H9 (cell line): ENCODE measurements around the gene CCDC198. TPM values are rescaled to one million over a fixed set of nuclear protein-coding genes. Genes with fewer than 3 reads are reported as not detected.

Experiments
- DNase-seq: peaks from one replicate; pipeline ENCODE4 v3.0.0-alpha.2; 2017
- H2AFZ ChIP-seq: one replicate; pipeline ENCODE4 v1.6.1; 2013; ENCODE audit warnings: mild to moderate bottlenecking, low read length, control low read depth, moderate library complexity
- H2AK5ac ChIP-seq: 2 replicates; pipeline ENCODE4 v1.6.1; 2013; ENCODE audit warnings: low read length, control low read depth, mixed read lengths; ENCODE audit not compliant: insufficient read length
- H2BK120ac ChIP-seq: one replicate; pipeline ENCODE4 v1.6.1; 2013; ENCODE audit warnings: low read depth, mild to moderate bottlenecking, low read length, control low read depth, inconsistent platforms; ENCODE audit not compliant: poor library complexity, severe bottlenecking
- H2BK12ac ChIP-seq: 2 replicates; pipeline ENCODE4 v1.6.1; 2013; ENCODE audit warnings: low read length, control low read depth, mixed read lengths, low read depth; ENCODE audit not compliant: insufficient read length
- H2BK15ac ChIP-seq: 2 replicates; pipeline ENCODE4 v1.6.1; 2013; ENCODE audit warnings: low read depth, low read length, control low read depth
- H2BK20ac ChIP-seq: one replicate; pipeline ENCODE4 v1.6.1; 2013; ENCODE audit warnings: low read depth, mild to moderate bottlenecking, low read length, control low read depth, inconsistent platforms; ENCODE audit not compliant: poor library complexity, severe bottlenecking
- H2BK5ac ChIP-seq: 2 replicates; pipeline ENCODE4 v1.6.1; 2013; ENCODE audit warnings: low read length, control low read depth, mixed read lengths; ENCODE audit not compliant: insufficient read length
- H3K14ac ChIP-seq: 2 replicates; pipeline ENCODE4 v1.6.1; 2013; ENCODE audit warnings: low read length, control low read depth; ENCODE audit not compliant: insufficient read depth
- H3K18ac ChIP-seq: 2 replicates; pipeline ENCODE4 v1.6.1; 2013; ENCODE audit warnings: low read depth, mild to moderate bottlenecking, mixed read lengths, low read length, control low read depth; ENCODE audit not compliant: insufficient read length
- H3K23ac ChIP-seq: 2 replicates; pipeline ENCODE4 v1.6.1; 2013; ENCODE audit warnings: low read length, control low read depth, mixed read lengths, low read depth; ENCODE audit not compliant: insufficient read length
- H3K23me2 ChIP-seq: 2 replicates; pipeline ENCODE4 v1.6.1; 2013; ENCODE audit warnings: low read depth, mild to moderate bottlenecking, mixed read lengths, low read length, control low read depth; ENCODE audit not compliant: insufficient read length, poor library complexity, severe bottlenecking
- H3K27ac ChIP-seq: 2 replicates; pipeline ENCODE4 v1.5.1; 2013; ENCODE audit warnings: low read length, control low read depth, mixed read lengths, low read depth; ENCODE audit not compliant: insufficient read length
- H3K27me3 ChIP-seq: 2 replicates; pipeline ENCODE4 v1.6.1; 2013; ENCODE audit warnings: low read length, control low read depth, inconsistent platforms; ENCODE audit not compliant: insufficient read depth
- H3K4ac ChIP-seq: 2 replicates; pipeline ENCODE4 v1.6.1; 2013; ENCODE audit warnings: low read depth, mild to moderate bottlenecking, control low read depth, inconsistent platforms, low read length, moderate library complexity
- H3K4me1 ChIP-seq: 2 replicates; pipeline ENCODE4 v1.6.1; 2013; ENCODE audit warnings: low read length, control low read depth, inconsistent platforms; ENCODE audit not compliant: insufficient read depth
- H3K4me2 ChIP-seq: 2 replicates; pipeline ENCODE4 v1.6.1; 2013; ENCODE audit warnings: low read length, control low read depth, mixed read lengths; ENCODE audit not compliant: insufficient read length, insufficient read depth
- H3K56ac ChIP-seq: 2 replicates; pipeline ENCODE4 v1.6.1; 2013; ENCODE audit warnings: low read depth, mild to moderate bottlenecking, mixed read lengths, low read length, control low read depth; ENCODE audit not compliant: insufficient read length
- H3K79me1 ChIP-seq: 2 replicates; pipeline ENCODE4 v1.6.1; 2013; ENCODE audit warnings: low read depth, mild to moderate bottlenecking, moderate library complexity, low read length, control low read depth, inconsistent platforms; ENCODE audit not compliant: insufficient read depth, poor library complexity, severe bottlenecking
- H3K79me2 ChIP-seq: 2 replicates; pipeline ENCODE4 v1.6.1; 2013; ENCODE audit warnings: low read length, control low read depth, inconsistent platforms; ENCODE audit not compliant: insufficient read depth
- H3K9ac ChIP-seq: 2 replicates; pipeline ENCODE4 v1.6.1; 2013; ENCODE audit warnings: low read length, control low read depth, mixed read lengths; ENCODE audit not compliant: insufficient read length; ENCODE audit errors: extremely low read depth
- H3K9me3 ChIP-seq: one replicate; pipeline ENCODE4 v1.6.1; 2013; ENCODE audit warnings: low read depth, low read length, inconsistent platforms; ENCODE audit not compliant: control insufficient read depth
- H3T11ph ChIP-seq: one replicate; pipeline ENCODE4 v1.6.1; 2013; ENCODE audit warnings: mild to moderate bottlenecking, low read length, control low read depth, inconsistent platforms
- H4K20me1 ChIP-seq: one replicate; pipeline ENCODE4 v1.6.1; 2013; ENCODE audit not compliant: control insufficient read depth, insufficient read length, insufficient read depth
- H4K5ac ChIP-seq: 2 replicates; pipeline ENCODE4 v1.6.1; 2013; ENCODE audit warnings: low read depth, mild to moderate bottlenecking, mixed read lengths, low read length, control low read depth; ENCODE audit not compliant: insufficient read length
- H4K8ac ChIP-seq: replicated peaks from 2 replicates; pipeline ENCODE4 v1.6.1; 2013; ENCODE audit warnings: low read length, control low read depth, mixed read lengths, low read depth; ENCODE audit not compliant: insufficient read length
- H4K91ac ChIP-seq: 2 replicates; pipeline ENCODE4 v1.6.1; 2013; ENCODE audit warnings: low read depth, mild to moderate bottlenecking, moderate library complexity, mixed read lengths, low read length, control low read depth; ENCODE audit not compliant: insufficient read length
- H3K27ac Mint-ChIP-seq, 3 experiments: 2 replicates in 2 of 3; 3 replicates in 1 of 3; pipeline ENCODE4 v1.8.0; 2020 to 2021; ENCODE audit warnings: mixed read lengths in 3 of 3, mild to moderate bottlenecking in 1 of 3, moderate library complexity in 1 of 3
- H3K27me3 Mint-ChIP-seq: 2 replicates; pipeline ENCODE4 v1.8.0; 2021; ENCODE audit warnings: low read depth, mild to moderate bottlenecking, moderate library complexity, mixed read lengths
- H3K36me3 Mint-ChIP-seq, 3 experiments: 2 replicates in 2 of 3; 3 replicates in 1 of 3; pipeline ENCODE4 v1.8.0; 2020 to 2021; ENCODE audit warnings: low read depth in 3 of 3, mixed read lengths in 3 of 3; ENCODE audit not compliant: insufficient read depth in 1 of 3
- H3K4me1 Mint-ChIP-seq, 2 experiments: 2 replicates each; pipeline ENCODE4 v1.8.0; 2020; ENCODE audit warnings: mixed read lengths in 2 of 2
- H3K4me3 Mint-ChIP-seq, 2 experiments: 2 replicates in 1 of 2; 3 replicates in 1 of 2; pipeline ENCODE4 v1.8.0; 2020 to 2021; ENCODE audit warnings: mild to moderate bottlenecking in 2 of 2, mixed read lengths in 2 of 2, moderate library complexity in 1 of 2
- H3K9me3 Mint-ChIP-seq, 2 experiments: 2 replicates in 1 of 2; 3 replicates in 1 of 2; pipeline ENCODE4 v1.8.0; 2020; ENCODE audit warnings: mild to moderate bottlenecking in 2 of 2, mixed read lengths in 2 of 2, moderate library complexity in 1 of 2
- CTCF ChIP-seq: fragments of 200-600 bp; sonication (generic); conservative IDR thresholded peaks from 3 replicates; pipeline ENCODE4 v1.8.0; 2021; ENCODE audit warnings: antibody characterized with exemption, mild to moderate bottlenecking
- WGBS: extraction: QIAGEN DNeasy Blood & Tissue Kit; methylation state at CpG from one replicate; pipeline ENCODE4 v1.1.7; 2013; ENCODE audit warnings: missing lambda C conversion rate, low lambda C conversion rate, mixed read lengths; ENCODE audit not compliant: insufficient read length; ENCODE audit errors: extremely low coverage; 5-methylcytosine and 5-hydroxymethylcytosine counted together
- total RNA-seq: library from RNA; stranded (reverse); gene quantifications from 2 replicates; pipeline ENCODE4 v1.2.1, GENCODE V29; 2021

Gene CCDC198
- total RNA-seq, 1 experiment from 2014 or later = not detected

GRCh38 chr14:57486767-57487379 lies 6.8 kb downstream of the CCDC198 start:
- Mint-ChIP-seq H3K4me3 (no peak overlapping the region), H3K27ac (no peak overlapping the region), H3K9me3 (no peaks in the 10 kb centered on the region), H3K4me1 (peaks cover 0 to 6% of the 10 kb centered on the region in 2 experiments; a peak in 1 of 4 replicates), H3K27me3 (no peaks in the 10 kb centered on the region), H3K36me3 (no peaks in the 10 kb centered on the region)
- no peak overlapping the region for H3K27ac ChIP-seq
- no peak overlapping the region for H4K8ac ChIP-seq
- H3K79me2 ChIP-seq = no peaks in the 10 kb centered on the region
- H3K27me3 ChIP-seq = no peaks in the 10 kb centered on the region
- H3K23ac ChIP-seq = no peak overlapping the region
- H2BK20ac ChIP-seq = no peak overlapping the region
- H3K18ac ChIP-seq = no peak overlapping the region
- H4K5ac ChIP-seq = no peak overlapping the region
- H3K56ac ChIP-seq = no peak overlapping the region
- H2BK120ac ChIP-seq = no peak overlapping the region
- H3K23me2 ChIP-seq = no peaks in the 10 kb centered on the region
- H3K14ac ChIP-seq = no peak overlapping the region
- H3K4me1 ChIP-seq = no peaks in the 10 kb centered on the region
- TF ChIP-seq CTCF = peak; percentile 78
- no peak overlapping the region for H2BK12ac ChIP-seq
- no peak overlapping the region for H3T11ph ChIP-seq
- H2AK5ac ChIP-seq = no peak overlapping the region
- no peaks in the 10 kb centered on the region for H4K20me1 ChIP-seq
- no peak overlapping the region for H2BK5ac ChIP-seq
- H2BK15ac ChIP-seq = no peak overlapping the region
- no peak overlapping the region for H2AFZ ChIP-seq
- no peaks in the 10 kb centered on the region for H3K9me3 ChIP-seq
- H4K91ac ChIP-seq = no peak overlapping the region
- no peak overlapping the region for H3K4me2 ChIP-seq
- no peak overlapping the region for H3K9ac ChIP-seq
- no CpG with 5 or more reads among the region's 3 CpGs for WGBS
- H3K4ac ChIP-seq = no peak overlapping the region
- H3K79me1 ChIP-seq = no peaks in the 10 kb centered on the region
- no peak for DNase-seq
